ENCODE measurements around the gene DCAF15.

Gene DCAF15

GRCh38 chr19:13995878-13996765 is 43.8 kb downstream of the DCAF15 start:
- peaks cover 12 to 40% (median 27%) of the 10 kb centered on the region in 10 experiments for H3K4me1 ChIP-seq
- peaks cover 0 to 17% (median 0%) of the 10 kb centered on the region in 11 experiments; a peak in 1 of 22 replicates for H4K20me1 ChIP-seq
- H3K27me3 ChIP-seq, result no peaks in the 10 kb centered on the region
- H3K4me2 ChIP-seq, result no peak overlapping the region
- no peak overlapping the region for H3K4me3 ChIP-seq
- peak overlapping the region in 1 of 11 experiments; percentile 14; a peak in 1 of 22 replicates for H3K27ac ChIP-seq
- peak overlapping the region in 1 of 11 experiments; percentile 24; a peak in 2 of 22 replicates for H3K9ac ChIP-seq
- H3K9me3 ChIP-seq (replicated peaks in 1 of 11), result peaks cover 9 to 14% (median 12%) of the 10 kb centered on the region in 11 experiments
- peaks cover 31 to 76% (median 60%) of the 10 kb centered on the region in 11 experiments for H3K36me3 ChIP-seq
- TF ChIP-seq Cebpa-rat (IDR thresholded peaks at IDR 0.05), result no peak

- Histone ChIP-seq H3K27ac (peak overlapping the region in 1 of 11 experiments; percentile 21; a peak in 2 of 22 replicates), H3K9me3 (replicated peaks in 1 of 11) (peaks cover 9 to 14% (median 12%) of the 10 kb centered on the region in 11 experiments), H3K4me2 (no peak overlapping the region), H3K9ac (peak overlapping the region in 4 of 11 experiments; percentile 9 to 44 (median 19); a peak in 2 of 22 replicates), H4K20me1 (peaks cover 0 to 17% (median 0%) of the 10 kb centered on the region in 11 experiments; a peak in 1 of 22 replicates), H3K36me3 (peaks cover 28 to 66% (median 52%) of the 10 kb centered on the region in 11 experiments), H3K4me1 (peaks cover 20 to 43% (median 28%) of the 10 kb centered on the region in 10 experiments), H3K27me3 (no peaks in the 10 kb centered on the region), H3K4me3 (no peak overlapping the region)
- TF ChIP-seq Cebpa-rat (IDR thresholded peaks at IDR 0.05), result no peak
These were observed 44.8 kb downstream of the DCAF15 start for GRCh38 chr19:13996928-13997630.

- Histone ChIP-seq H3K27ac (peak overlapping the region in 1 of 11 experiments; percentile 21; a peak in 2 of 22 replicates), H3K36me3 (peaks cover 23 to 61% (median 46%) of the 10 kb centered on the region in 11 experiments), H3K9ac (peak overlapping the region in 4 of 11 experiments; percentile 9 to 44 (median 19); a peak in 2 of 22 replicates), H3K9me3 (replicated peaks in 1 of 11) (peaks cover 9 to 14% (median 12%) of the 10 kb centered on the region in 11 experiments), H4K20me1 (peaks cover 0 to 17% (median 0%) of the 10 kb centered on the region in 11 experiments; a peak in 1 of 22 replicates), H3K4me1 (peaks cover 25 to 48% (median 33%) of the 10 kb centered on the region in 10 experiments), H3K4me3 (no peak overlapping the region), H3K4me2 (no peak overlapping the region), H3K27me3 (no peaks in the 10 kb centered on the region)
- no peak for TF ChIP-seq Cebpa-rat (IDR thresholded peaks at IDR 0.05)
These were observed 45.3 kb downstream of the DCAF15 start for GRCh38 chr19:13997631-13997962.

- no peak overlapping the region for H3K4me3 ChIP-seq
- peaks cover 14 to 53% (median 38%) of the 10 kb centered on the region in 11 experiments for H3K36me3 ChIP-seq
- H3K27ac ChIP-seq, result no peak overlapping the region
- no peaks in the 10 kb centered on the region for H3K27me3 ChIP-seq
- H4K20me1 ChIP-seq, result peaks cover 0 to 17% (median 0%) of the 10 kb centered on the region in 11 experiments; a peak in 1 of 22 replicates
- peaks cover 9 to 14% (median 12%) of the 10 kb centered on the region in 11 experiments for H3K9me3 ChIP-seq (replicated peaks in 1 of 11)
- no peak overlapping the region for H3K4me2 ChIP-seq
- H3K4me1 ChIP-seq, result peaks cover 34 to 56% (median 42%) of the 10 kb centered on the region in 10 experiments
- no peak for TF ChIP-seq Cebpa-rat (IDR thresholded peaks at IDR 0.05)
- no peak overlapping the region for H3K9ac ChIP-seq
These were observed 46.1 kb downstream of the DCAF15 start for GRCh38 chr19:13998426-13998825.

GRCh38 chr19:13999085-13999484 is 46.8 kb downstream of the DCAF15 start:
- no peak overlapping the region for H3K4me3 ChIP-seq
- H3K27ac ChIP-seq, result no peak overlapping the region
- H3K4me1 ChIP-seq, result peaks cover 40 to 60% (median 45%) of the 10 kb centered on the region in 10 experiments
- H4K20me1 ChIP-seq, result peaks cover 0 to 17% (median 0%) of the 10 kb centered on the region in 11 experiments; a peak in 1 of 22 replicates
- H3K27me3 ChIP-seq, result no peaks in the 10 kb centered on the region
- no peak overlapping the region for H3K4me2 ChIP-seq
- H3K9ac ChIP-seq, result no peak overlapping the region
- peaks cover 9 to 14% (median 12%) of the 10 kb centered on the region in 11 experiments for H3K9me3 ChIP-seq (replicated peaks in 1 of 11)
- H3K36me3 ChIP-seq, result peaks cover 14 to 51% (median 37%) of the 10 kb centered on the region in 11 experiments
- no peak for TF ChIP-seq Cebpa-rat (IDR thresholded peaks at IDR 0.05)

GRCh38 chr19:14000691-14001375 is 48.5 kb downstream of the DCAF15 start:
- Histone ChIP-seq H3K4me3 (no peak overlapping the region), H3K4me2 (peak overlapping the region; percentile 79 to 96 (median 88))

GRCh38 chr19:14002571-14003250 is 50.4 kb downstream of the DCAF15 start:
- H3K4me2 ChIP-seq, result peak overlapping the region; percentile 79 to 96 (median 88)
- peak overlapping the region in 3 of 10 experiments; percentile 0 to 7 (median 6); a peak in 3 of 20 replicates for H3K4me3 ChIP-seq
- H3K27me3 ChIP-seq, result no peaks in the 10 kb centered on the region
- no peak for TF ChIP-seq Cebpa-rat (IDR thresholded peaks at IDR 0.05)
- H3K9ac ChIP-seq, result peak overlapping the region; percentile 49 to 99 (median 92); a peak in 21 of 22 replicates
- H3K36me3 ChIP-seq, result peaks cover 12 to 27% (median 19%) of the 10 kb centered on the region in 11 experiments; a peak in 21 of 22 replicates
- H3K27ac ChIP-seq, result peak overlapping the region; percentile 71 to 99 (median 92)
- peaks cover 0 to 6% (median 0%) of the 10 kb centered on the region in 11 experiments; a peak in 1 of 22 replicates for H4K20me1 ChIP-seq
- H3K4me1 ChIP-seq, result peaks cover 48 to 68% (median 61%) of the 10 kb centered on the region in 10 experiments
- H3K9me3 ChIP-seq (replicated peaks in 1 of 11), result peaks cover 9 to 14% (median 12%) of the 10 kb centered on the region in 11 experiments

More at GRCh38 chr19:14000691-14001375, 48.5 kb downstream of the DCAF15 start:
- peaks cover 14 to 41% (median 29%) of the 10 kb centered on the region in 11 experiments; a peak in 21 of 22 replicates for H3K36me3 ChIP-seq
- peaks cover 48 to 70% (median 58%) of the 10 kb centered on the region in 10 experiments for H3K4me1 ChIP-seq
- peaks cover 9 to 14% (median 12%) of the 10 kb centered on the region in 11 experiments for H3K9me3 ChIP-seq (replicated peaks in 1 of 11)
- H3K9ac ChIP-seq, result peak overlapping the region; percentile 0 to 93 (median 27); a peak in 16 of 22 replicates
- H3K27ac ChIP-seq, result peak overlapping the region in 9 of 11 experiments; percentile 31 to 96 (median 90); a peak in 17 of 22 replicates
- TF ChIP-seq Cebpa-rat (IDR thresholded peaks at IDR 0.05), result no peak
- H3K27me3 ChIP-seq, result no peaks in the 10 kb centered on the region
- H4K20me1 ChIP-seq, result peaks cover 0 to 15% (median 0%) of the 10 kb centered on the region in 11 experiments; a peak in 1 of 22 replicates

Measured in BLaER1 treated with 17β-estradiol and CSF1 and Interleukin-3, amounts not matched to agents 10 nM and 100 nM (cell line).